Dedifferentiated amniotic fluid mesenchymal stem cell (primary cell): ENCODE measurements around the gene COL4A2.
"Not testable (repeated sequence)": the region's sequence is repeated elsewhere in the genome, so short reads cannot be mapped to it uniquely, and the experiment has no call there.

Experiments used
- DNase-seq: peaks from one replicate; pipeline ENCODE4 v3.0.0-alpha.2; 2016; ENCODE audit errors: extremely low spot score

Gene COL4A2

DNA sequence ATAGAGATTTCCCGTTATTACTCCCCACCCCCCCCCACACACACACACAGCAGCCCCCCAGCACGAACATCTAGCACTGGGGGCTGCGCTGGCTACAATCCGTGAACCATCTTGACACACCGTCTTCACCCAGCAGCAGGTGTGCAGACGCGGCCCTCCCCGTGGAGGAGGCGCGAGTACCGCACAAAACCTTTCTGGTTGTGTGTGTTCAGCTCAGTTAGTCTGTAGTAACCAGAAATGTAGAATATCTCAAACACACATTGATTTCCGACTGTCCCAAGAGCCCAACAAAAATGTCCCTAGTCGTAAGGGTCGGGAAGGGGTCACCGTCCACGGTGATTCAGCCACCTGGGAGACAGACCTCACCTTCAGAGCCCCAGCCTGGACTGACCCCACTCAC lies 131.7 kb downstream of the COL4A2 start:
- no peak for DNase-seq

DNA sequence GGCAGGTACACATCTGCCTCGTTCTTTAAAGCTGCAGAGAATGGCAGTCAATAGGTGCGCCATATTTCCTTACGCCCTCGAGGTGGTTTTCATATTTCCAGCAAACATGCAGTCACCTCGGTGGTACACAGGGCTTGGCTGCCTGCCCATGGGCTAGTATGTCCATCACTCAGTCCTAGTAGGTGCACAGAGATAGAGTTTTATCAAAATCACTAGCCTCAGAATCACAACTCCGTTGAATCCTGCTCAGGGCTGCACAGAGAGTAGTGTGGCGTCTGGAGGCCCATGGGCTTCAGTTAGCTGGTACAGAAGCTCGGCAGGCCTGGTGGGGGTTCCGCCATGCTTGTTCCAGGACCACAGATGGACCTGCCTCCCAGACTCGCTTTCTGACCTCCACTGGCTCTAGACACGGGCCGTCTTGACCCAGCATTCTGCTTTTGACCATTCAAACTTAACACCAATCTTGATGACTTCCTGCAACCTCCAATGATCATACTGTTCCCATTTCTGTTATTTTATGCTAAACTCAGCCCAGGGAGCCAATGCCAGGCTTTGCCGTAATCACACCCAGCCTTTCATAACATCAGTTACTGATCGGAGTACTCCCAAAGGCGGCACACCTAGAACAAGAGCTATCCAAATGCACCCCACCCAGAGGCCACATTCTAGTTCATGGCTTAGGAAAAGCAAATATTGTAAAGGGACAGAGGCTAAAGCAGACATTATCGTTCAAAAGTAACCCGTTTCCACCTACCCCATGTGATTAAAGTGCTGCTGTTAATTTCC lies 134.1 kb downstream of the COL4A2 start:
- DNase-seq, result no peak

DNA sequence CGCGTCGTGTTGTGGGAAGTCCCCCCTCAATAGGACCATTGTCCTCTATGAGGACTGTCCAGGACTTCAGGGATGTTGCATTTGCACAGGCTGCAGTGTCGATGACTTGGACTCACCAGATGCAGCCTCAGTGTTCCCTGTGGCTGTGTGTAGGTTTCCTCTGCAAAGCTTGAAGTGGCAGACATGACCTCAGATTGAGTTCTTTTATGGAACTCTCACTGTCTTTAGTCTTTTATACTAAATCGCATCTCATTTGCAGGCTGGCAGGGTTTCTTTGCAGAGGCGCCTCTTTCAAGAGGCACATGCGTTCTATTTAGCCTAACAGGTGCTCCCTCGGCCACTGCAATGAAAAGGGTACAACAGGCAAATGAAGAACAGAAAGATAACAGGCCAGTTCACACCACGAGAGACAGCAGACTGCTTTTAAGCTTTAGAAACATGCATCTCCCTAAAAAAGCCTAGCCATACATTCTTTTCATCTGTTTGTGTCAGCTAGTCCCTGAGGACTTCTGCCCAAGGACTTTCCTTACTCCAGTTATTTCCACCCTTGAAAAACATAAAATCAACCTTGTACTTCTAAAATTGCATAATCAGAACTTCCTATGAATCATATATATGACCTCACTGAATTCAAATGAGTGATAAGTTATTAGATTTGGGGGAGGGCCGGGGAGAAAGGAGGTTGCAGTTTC lies 136.0 kb downstream of the COL4A2 start:
- DNase-seq, result no peak

DNA sequence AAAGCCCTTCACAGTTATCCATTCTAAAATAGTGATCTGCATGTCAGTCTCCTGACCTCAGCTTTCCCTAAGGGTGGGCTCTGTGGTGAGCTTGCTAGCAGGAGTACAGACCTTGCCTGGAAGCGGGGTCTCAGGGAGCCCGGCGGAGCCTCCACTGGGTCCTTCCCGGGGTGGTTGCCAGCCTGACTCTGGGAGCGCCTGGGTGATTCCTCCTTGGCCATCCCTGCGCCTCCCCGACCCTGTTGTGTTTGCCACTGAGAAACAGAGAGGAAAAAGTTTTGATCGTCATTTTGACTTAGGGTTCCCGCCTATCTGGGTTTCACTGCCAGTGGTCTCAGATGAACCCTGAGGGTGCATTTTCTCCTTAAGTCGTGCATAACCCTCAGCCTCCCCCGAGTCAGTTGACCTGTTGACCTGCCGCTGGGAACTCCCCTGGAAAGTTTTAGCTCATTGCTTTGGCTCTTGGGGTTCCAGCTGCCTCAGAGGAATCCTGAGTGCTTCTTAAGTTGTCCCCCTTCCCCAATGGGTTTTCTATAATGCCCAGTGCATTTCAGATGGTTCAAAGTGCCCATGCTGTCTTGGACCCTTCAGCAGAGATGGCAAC lies 136.6 kb downstream of the COL4A2 start:
- no peak for DNase-seq

DNA sequence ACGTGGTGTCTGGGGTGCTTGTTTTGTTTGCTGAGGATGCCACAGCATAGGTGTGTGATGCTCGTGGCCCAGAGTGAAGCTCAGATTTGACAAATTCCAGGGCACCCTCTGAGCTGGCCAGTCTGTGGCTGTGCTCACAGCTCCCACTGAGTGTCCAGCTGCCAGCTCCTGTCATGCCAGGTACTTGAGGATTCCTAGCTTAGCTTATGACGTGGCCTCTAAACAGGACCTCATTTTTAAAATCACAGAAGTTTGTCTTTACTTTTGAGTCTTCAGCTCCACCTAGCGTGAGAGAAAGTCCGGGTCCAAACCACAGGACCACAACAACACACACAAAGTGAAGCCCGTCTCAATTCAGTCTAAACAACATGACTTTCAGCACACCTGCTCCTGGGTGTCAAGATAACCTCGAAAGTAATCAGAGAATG lies 137.2 kb downstream of the COL4A2 start:
- DNase-seq, result no peak

DNA sequence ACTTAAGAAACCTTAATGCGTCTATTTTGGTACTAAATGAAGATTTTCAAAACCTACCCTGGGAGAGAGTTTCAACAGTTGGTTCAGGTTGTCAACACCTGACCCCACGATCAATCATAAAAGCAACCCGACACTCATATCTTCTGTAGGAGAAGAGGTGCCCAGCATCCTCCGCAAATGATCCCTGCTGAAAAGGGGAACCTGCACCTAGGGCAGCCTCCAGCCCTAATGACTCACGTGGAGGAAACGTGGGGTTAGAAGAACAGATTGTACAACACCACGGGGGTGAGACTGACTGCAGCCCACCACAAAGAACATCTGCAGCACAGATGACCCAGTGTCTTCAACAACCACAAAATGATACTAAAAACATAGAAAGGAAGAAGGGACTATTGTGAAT lies 138.1 kb downstream of the COL4A2 start:
- no peak for DNase-seq

DNA sequence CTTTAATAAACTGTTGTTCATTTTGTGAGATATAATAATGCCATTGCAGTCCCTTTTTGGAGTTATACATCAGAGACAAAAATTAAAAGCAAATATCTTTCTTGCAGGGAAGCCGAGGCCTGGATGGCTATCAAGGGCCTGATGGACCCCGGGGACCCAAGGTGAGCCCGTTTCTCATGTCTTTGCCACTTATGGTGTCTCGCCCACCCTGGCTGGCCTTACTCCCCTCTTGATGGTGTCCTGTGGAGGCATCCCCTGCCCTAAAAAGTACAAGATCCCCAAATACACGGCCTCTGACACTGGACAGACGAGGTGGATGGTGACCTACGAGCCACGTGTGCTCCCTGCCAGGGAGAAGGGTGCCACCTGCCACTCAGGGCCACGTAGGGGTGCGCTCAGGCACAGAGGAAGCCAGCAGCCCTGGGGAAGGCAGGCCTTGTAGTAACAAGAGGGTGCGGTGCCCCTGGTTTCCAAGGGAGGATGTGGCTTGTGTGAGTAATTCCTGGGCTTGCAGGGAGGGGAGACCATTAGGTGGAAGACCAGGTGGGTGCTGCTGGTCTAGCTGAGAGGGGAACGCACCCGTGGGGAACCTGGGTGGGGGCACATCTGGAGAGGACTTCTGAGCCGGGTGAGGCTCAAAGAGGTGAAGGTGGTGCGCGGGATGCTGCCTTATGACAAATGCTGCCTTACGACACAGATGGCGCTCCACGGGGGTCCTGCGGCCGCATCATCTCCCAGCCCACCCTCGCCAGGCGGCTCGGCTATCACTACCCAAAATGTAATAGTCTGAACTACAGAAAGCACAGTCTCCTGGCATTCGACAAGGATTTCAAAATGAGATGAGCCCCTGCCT lies 138.9 kb downstream of the COL4A2 start:
- no peak for DNase-seq

DNA sequence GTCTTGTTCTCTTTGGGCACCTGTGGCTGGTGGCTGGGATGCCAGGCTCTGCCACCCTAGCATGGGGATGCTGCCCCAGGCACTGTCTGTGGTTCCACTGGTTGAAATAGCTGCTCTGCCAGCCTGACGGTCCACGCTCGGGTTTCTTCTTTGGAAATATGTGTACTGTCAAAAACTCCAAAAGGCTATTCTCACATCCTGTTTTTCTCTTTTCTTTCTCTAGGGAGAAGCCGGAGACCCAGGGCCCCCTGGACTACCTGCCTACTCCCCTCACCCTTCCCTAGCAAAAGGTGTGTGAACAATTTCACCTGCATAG lies 139.4 kb downstream of the COL4A2 start:
- no peak for DNase-seq

DNA sequence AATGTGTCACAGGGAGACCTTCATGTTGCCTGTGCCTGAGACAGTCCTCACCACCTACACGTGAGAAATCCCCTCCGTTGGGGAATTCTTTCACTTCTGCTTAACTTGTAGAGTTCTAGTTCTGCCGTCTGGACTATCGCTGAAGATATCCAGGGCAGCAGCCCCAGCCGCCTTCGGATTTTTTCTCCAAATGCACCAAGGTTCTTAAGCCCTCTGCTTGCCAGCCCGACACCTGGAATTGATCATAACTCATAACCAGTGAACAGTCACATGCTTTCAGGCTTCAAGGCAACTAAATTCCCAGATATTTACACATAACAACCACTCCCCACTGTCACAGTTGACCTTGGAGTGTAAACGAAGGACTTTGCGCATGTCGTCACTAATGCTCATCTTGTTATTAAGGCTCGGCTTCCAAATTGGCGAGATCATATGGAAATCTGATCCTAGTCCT lies 140.0 kb downstream of the COL4A2 start:
- no peak for DNase-seq

DNA sequence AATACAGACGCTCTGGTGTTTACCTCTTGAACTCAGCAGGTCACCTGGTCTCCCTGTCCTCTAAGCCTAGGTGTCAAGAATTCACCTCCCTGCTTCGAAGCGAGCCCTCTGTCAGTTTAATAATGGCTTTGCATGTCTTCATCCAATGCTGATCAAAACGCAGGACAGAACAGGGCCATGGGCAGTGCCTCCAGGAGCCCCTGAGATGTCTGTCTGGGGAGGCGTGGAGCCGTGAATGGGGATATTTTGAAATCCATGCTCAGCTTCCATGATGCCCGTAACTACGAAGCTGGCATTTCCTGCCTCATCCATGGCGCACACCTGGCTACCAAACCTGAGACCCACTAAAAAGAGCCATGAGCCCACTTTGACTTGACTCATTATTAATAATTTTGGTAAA lies 140.7 kb downstream of the COL4A2 start:
- no peak for DNase-seq

DNA sequence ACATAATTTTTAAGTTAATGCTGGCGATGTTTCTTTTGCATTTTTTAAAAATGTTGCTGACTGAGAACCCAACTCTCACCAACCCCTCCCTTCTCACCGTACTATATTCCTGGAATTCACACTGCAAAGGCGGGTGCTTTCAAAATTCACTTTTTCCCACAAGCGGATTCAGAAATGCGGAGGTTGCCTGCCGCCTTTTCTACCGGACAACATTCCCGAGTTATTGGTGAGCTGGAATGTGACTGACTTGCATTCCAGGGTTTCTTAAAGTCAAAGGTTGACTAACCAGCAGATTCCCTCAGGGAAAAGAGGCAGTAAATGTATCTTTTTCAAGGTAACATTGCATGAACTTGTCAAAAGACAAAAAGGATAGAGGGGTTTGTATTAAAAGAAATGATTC lies 141.1 kb downstream of the COL4A2 start:
- peak; percentile 48 for DNase-seq

DNA sequence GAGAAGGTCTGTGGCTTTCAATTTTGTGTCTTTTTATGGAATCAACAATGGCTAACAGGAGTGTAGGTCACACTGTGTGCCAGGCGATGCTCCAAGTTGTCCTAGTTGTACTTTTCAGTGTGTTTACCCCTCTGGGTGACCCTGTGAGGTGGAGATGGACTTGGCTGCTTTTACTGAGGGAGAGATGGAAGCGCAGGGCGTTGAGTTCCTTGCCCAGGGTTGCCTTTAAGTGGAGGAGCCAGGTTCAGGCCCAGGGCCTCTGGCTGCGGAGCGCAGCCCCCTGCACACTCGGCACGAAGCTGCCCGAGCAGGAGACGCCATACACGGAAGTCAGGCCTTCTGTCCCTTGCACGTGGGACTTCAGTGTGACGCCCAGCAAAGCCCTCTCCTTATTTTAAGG lies 141.6 kb downstream of the COL4A2 start:
- no peak for DNase-seq

DNA sequence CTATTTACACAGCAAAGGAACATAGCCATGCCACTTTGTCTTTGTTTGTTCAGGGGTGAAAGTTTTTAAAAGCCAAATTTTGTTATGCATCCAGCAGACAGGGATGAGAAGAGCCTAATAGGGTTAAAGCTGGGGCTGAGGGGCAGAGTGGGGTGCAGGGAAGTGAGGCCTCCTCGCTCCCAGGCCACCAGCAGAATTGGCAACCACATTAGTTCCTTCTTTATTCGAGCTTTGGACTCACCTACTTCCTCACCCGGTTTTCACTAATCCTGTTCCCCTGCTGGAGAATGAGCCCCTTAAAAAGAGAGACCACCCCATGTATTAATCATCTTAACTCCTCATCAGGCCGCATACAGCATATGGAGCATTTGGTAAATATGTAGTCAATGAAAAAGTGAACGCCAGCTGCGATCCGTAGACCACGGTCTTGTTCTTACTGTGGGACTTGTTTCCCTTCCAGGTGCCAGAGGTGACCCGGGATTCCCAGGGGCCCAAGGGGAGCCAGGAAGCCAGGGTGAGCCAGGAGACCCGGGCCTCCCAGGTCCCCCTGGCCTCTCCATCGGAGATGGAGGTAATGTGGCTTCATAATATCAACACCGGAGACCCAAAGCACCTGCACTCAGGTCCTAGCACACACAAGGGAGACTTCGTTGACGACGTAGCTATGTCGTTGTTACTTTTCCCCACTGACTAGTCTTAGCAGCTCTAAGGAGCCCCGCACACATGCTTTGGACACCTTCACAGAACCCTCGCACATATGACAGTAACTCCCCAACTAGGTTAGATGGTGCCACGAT lies 142.3 kb downstream of the COL4A2 start:
- DNase-seq, result no peak

DNA sequence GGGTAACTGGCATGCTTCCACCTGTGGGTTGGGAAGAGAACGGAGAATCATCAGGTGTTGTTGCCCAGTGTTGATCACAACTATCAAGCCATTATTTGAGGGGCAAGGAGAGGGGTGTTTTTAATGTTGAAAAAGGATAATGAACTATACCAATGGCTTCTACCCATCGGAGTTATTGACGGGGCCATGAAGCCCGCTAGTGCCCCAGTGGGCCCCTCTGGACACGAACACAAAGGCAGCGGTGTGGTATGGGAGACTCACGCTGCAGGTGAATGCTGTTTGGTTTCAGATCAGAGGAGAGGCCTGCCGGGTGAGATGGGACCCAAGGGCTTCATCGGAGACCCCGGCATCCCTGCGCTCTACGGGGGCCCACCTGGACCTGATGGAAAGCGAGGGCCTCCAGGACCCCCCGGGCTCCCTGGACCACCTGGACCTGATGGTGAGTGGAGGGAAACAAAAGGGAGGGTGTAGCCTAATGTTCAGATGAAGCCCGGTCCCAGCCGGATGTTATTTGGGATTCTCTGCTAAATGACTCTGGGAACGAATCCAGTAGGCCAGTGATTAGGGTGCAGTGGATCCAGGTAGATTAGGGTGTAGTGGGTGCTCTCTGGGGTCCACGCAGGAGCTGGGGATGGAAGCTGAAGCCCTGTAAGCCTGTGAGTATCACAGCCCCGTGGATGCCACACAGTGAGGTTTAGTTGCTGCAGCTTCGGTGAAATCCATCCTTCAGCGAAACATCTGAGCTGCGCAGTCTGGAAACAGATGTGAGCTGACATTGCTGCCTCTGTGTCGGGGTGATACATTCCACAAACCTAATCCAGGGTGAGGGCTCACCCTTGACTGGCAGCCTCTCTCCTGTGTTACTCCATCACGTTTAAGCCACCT lies 143.2 kb downstream of the COL4A2 start:
- no peak for DNase-seq

DNA sequence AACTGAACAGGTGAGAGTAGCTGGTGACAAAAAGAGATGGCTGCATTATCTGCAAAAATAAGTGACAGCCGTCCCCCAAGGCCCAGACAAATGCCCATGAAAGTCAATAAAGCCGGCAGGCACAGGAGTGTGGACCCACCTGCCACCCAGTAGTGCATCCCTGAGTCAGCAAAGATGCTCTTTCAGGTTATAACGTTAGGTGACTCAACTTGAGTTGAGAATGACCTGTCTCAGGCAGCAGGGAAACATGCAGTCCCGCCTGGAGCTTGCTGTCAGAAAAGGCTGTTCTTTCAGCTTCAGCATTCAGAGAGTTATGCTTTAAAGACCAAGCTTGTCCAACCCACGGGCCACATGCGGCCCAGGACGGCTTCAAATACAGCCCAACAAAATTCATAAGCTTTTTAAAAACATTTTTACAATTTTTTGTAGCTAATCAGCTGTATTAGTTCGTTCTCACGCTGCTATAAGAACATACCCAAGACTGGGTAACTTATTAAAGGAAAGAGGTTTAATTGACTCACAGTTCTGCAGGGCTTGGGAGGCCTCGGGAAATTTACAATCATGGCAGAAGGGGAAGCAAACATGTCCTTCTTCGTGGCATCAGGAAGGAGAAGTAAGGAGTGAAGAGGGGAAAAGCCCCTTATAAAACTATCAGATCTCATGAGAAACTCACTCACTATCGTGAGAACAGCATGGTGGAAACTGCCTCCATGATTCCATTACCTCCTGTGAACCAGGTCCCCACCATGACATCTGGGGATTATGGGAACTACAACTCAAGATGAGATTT lies 144.1 kb downstream of the COL4A2 start:
- no peak for DNase-seq

DNA sequence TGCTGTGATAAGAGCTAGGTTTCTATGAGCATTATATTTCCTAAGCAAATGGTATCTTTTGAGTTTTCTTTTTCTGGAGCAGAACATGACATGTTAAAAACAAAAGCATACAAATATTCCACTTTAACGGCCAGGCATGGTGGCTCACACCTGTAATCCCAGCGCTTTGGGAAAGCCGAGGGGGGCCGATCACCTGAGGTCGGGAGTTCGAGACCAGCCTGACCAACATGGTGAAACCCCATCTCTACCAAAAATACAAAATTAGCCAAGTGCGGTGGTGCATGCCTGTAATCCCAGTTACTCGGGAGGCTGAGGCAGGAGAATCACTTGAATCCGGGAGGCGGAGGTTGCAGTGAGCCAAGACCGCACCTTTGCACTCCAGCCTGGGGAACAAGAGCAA lies 146.0 kb downstream of the COL4A2 start:
- DNase-seq, result not testable (repeated sequence)

DNA sequence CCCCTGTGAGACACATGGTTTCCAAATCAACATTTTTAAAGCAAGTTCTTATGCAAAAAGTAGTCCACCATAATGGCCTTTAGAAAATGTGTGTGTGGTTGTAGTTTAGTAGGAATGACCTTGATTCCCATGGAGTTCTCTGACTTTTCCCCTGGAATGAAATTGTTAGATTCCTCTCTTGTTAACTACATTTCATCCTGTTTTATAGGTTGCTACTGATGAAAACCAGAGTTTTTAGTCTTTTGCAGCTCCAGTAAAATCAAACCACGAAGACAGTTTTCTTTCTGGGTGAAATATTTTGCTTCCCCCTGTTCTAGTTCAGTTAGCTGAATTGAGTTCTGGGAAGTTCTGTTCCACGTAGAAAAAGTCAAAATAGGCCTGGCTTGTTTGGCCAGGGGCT lies 146.7 kb downstream of the COL4A2 start:
- no peak for DNase-seq

DNA sequence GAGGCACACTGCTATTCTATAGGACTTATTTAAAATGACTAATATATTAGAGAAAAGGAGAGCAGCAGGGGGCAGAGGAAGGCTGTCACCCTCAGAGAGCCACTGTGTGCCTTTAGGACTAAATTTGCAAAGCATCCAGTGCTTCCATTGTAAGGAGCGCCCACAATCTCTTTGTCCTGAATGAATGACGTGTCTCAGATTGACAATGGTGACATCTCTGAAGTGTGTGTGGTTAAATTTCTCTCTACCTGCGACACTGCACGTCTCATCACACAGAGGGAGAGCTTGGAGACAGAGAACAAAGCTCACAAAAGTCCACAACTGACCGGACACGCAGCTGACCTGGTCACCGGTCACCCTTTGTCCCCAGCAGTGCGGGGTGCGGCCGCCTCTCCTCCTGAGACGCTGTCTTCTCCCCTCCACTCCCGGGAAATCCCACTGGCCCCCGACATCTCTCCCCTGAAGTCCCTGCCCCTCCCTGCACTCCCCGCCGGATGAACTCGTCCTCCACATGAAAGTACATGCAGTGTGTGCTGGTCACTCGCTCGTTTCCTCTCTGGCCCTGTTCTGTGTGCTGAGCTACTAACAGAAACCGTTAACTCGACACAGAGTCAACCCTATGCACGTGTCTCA lies 147.3 kb downstream of the COL4A2 start:
- no peak for DNase-seq

DNA sequence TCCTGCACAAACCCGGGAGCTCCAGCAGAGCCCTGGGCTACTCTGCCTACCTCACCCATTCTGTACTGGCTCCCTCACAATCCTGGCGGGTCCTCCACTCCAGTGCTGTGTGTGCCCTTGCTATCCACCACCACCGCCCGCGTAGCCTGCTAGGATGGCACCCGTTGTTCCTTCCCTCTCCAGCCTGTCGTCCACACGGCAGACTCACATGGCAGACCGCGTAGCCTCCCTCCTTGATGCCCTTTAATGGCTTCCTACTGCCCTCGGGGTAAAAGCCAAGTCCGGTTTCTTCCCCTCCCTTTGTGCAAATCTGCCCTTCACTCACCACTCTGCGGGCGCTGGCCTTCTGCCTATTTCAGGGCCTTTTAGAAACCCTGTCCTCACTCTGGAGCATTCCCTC lies 147.9 kb downstream of the COL4A2 start:
- no peak for DNase-seq
